Activated CD4-positive, alpha-beta T cell treated with anti-CD3 and anti-CD28 coated beads, Interleukin-2, amount 50 U/mL, for 4 hours (primary cell): ENCODE measurements around the gene IGFLR1.
A peak's percentile ranks its signal among the peaks of the same experiment; 100 is the strongest.

Source experiments
- DNase-seq, 2 experiments: peaks; one replicate each; pipeline ENCODE4 v3.0.0-alpha.2; 2020

The IGFLR1 gene, protein sequence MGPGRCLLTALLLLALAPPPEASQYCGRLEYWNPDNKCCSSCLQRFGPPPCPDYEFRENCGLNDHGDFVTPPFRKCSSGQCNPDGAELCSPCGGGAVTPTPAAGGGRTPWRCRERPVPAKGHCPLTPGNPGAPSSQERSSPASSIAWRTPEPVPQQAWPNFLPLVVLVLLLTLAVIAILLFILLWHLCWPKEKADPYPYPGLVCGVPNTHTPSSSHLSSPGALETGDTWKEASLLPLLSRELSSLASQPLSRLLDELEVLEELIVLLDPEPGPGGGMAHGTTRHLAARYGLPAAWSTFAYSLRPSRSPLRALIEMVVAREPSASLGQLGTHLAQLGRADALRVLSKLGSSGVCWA

DNA sequence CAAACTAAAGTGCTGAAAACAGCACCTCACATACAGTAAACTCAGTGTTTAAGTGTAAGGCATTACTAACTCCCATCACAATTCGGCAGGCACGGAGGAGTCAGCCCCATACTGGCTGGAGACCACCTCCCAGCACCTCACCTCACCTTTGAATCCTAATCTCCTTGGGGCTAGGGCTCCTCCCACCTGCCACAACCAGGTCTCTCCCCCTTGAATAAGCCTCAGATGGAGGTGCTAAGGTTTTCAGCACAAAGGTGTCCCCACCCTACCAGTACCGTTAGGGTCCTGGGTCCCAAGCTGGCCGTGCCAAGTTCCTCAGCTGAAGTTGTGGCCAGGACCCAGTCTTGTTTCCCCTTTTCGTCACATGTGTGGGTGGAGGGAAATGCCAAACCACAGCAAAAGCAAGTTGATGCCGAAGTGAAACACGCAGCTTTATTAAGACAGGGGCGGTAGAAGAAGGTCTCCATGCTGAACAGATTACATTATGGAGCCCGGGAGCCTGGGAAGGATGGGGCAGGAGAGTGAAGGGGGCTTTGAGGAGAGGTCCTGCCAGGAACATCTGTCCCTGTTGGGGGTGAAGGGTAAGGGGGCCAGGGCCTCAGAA, at the start of gene IGFLR1:
TSS of gene IGFLR1 (minus strand) at position 332 of the 604 bp plus-strand sequence. CDS start 1,272 bp downstream, outside the sequence.
- DNase-seq, result peak; percentile 54 to 68

DNA sequence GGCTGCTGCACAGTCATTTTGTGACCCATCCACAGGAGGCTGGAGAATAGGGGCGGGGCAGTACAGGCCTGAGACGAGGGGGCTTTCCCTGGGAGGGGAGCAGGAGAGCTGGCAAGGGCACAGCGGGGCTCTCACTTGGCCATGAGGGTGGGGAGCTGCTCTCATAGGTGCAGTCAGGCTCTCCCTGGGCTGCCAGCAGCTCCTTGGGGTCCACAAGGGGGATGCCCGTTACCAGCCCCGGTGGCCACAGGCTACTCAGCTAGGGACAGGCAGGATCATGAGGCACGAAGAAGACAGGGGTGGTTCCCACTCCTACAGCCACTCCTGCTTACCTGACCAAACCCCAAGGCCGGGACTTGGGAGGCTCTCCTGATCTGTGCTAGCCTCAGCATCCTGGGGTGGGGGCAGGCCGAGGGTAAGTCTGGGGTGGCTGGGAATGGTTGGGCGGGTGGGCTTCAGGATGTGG, 49.6 kb upstream of the IGFLR1 start:
- DNase-seq, result no peak

GRCh38 chr19:35790981-35791813, 48.9 kb upstream of the IGFLR1 start:
- no peak for DNase-seq

DNA sequence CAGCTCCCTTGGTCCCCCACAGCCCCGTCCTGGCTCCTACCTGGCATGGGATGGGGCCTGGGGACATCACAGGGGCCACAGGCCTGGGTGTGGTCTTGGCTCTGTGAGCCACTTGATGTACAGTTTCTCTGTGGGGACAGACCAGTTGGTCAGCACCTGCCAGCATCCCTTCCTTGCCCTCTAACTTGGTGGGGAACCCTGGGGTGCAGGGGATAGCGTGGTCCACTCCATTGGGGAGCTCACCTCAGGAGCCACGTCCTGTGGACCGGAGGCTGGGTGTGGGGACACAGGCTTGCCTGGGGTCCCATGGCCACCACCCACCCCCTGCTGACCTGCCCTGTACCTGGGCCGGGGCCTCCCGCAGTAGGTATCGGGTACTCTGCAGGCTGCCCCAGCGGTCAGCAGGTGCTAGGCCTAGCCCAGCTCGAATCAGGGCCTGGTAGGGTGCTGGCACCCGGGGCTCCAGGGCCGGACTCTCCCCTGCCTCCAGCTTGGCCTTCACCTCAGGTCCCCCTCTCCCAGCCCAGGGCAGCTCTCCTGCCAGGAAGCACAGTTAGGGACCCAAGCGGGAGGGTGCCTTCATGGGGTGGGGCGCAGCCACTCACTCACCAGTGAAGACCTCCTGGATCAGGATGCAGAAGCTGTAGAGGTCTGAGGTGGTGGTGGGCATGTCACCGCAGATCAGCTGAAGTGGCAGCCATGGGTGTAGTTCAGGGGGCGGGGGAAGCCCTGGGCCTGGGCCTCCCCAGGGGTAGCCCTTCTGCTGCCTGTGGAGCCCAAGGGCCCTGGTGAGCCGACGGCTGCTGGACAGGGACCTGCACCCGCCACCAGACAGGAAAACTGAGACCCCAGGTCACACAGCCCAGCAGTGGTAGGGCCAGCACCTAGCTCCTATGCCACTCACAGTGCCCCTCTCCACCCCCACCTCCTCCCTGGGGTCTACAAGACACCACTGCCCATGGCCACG, 48.0 kb upstream of the IGFLR1 start:
- DNase-seq, result no peak

- DNase-seq, result no peak
Observed at GRCh38 chr19:35789195-35789977, 47.1 kb upstream of the IGFLR1 start.

- no peak for DNase-seq
Observed at GRCh38 chr19:35788205-35788960, 46.1 kb upstream of the IGFLR1 start.

- no peak for DNase-seq
Observed at GRCh38 chr19:35787227-35787799, 45.1 kb upstream of the IGFLR1 start.

DNA sequence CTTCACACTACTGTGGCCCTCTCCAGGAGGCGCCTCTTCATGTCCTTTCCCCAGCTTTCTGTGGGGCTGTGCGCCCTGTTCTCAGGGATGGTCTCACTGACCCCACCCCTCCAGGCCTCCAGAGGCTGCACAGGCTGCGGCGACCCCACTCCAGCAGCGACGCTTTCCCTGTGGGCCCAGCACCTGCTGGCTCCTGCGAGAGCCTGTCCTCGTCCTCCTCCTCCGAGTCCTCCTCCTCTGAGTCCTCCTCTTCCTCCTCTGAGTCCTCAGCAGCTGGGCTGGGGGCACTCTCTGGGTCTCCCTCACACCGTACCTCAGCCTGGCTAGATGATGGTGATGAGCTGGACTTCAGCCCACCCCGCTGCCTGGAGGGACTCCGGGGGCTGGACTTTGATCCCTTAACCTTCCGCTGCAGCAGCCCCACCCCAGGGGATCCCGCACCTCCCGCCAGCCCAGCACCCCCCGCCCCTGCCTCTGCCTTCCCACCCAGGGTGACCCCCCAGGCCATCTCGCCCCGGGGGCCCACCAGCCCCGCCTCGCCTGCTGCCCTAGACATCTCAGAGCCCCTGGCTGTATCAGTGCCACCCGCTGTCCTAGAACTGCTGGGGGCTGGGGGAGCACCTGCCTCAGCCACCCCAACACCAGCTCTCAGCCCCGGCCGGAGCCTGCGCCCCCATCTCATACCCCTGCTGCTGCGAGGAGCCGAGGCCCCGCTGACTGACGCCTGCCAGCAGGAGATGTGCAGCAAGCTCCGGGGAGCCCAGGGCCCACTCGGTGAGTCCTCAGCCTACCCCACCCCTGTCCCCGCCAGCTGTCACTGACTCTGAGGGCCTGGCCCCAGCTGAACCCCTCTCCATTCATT, 44.3 kb upstream of the IGFLR1 start:
- DNase-seq, result no peak

GRCh38 chr19:35785339-35785627, 43.0 kb upstream of the IGFLR1 start:
- DNase-seq, result no peak

DNA sequence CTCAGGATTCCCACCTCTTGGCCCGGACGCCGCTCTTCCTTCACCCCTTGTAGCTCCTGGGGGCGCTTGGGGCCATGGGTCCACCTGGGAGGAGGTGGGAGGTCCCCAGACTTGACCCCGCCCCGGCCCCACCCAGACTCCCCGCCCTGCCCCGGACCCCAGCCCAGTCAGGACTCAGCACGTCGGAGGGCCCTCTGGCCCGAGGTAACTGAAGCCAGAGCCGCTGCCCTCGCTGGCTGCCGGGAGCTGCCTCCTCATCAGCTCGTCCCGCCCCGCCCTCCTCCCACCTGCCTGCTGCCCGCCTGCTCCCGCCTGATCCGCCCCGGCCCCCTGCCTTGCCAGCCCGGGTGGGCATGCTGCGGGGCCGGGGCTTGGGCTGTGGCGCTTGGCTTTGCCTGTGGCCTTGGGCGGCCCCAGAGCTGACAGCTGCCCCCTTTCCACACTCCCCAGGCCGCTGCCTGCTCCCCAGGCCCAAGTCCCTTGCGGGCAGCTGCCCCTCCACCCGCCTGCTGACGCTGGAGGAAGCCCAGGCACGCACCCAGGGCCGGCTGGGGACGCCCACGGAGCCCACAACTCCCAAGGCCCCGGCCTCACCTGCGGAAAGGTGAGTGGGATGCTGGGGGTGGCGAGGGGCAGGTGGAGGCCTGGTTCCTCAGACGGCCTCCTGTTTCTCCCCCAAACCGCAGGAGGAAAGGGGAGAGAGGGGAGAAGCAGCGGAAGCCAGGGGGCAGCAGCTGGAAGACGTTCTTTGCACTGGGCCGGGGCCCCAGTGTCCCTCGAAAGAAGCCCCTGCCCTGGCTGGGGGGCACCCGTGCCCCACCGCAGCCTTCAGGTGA, 42.5 kb upstream of the IGFLR1 start:
- no peak for DNase-seq

DNA sequence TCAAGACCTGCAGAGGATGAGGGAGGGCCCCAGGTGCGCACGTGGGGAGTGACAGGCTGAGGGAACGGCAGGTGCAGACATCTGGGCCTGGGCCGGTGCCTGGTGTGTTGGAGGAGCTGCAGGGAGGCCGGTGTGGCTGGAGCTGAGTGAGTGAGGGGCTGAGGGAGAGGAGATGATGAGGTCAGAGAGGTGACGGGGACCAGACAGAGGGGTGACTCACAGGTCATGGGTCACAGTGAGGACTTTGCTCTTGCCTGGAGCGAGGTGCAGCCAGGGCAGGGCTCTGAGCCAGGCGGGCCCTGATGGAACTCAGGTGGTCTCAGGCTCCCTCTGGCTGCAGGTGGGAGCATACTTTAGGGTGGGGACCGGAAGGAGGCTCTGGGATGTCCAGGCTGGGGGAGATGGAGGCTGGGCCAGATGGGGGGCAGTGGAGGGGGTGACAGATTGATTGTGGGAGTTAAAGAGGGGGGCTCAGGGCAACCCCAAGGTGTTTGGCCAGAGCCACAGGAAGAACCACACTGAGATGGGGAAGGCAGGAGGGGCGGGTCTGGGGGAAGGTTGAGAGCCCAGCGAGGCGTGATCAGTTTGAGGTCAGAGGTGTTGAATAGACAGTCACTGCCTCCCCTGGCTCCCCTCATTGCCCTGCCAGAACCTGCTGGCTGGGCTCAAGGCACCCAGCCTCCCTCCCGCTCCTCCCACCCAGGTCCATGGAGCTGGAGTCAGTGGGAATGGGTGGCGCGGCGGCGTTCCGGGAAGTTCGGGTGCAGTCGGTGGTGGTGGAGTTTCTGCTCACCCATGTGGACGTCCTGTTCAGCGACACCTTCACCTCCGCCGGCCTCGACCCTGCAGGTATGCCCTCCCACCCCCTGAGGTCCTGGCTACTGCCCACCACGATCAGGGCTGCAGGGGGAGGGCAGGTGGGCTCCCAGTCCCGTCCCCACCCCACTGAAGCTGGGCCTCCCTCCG, 41.5 kb upstream of the IGFLR1 start:
- DNase-seq, result no peak

- DNase-seq, result no peak
Observed at GRCh38 chr19:35782589-35782988, 40.3 kb upstream of the IGFLR1 start.

GRCh38 chr19:35781650-35782049, 39.4 kb upstream of the IGFLR1 start:
- no peak for DNase-seq

DNA sequence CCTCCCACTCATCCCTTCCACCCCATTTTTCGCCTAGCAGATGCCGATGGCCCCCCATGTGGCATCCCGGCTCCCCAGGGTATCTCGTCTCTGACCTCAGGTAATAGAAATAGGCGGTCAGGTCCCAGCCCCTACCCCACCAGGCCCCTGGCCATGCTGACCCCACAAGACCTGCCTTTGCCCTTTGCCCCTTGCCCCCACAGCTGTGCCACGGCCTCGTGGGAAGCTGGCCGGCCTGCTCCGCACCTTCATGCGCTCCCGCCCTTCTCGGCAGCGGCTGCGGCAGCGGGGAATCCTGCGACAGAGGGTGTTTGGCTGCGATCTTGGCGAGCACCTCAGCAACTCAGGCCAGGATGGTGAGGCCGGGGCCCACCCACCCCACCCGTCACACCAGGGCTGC, 38.5 kb upstream of the IGFLR1 start:
- DNase-seq, result no peak

DNA sequence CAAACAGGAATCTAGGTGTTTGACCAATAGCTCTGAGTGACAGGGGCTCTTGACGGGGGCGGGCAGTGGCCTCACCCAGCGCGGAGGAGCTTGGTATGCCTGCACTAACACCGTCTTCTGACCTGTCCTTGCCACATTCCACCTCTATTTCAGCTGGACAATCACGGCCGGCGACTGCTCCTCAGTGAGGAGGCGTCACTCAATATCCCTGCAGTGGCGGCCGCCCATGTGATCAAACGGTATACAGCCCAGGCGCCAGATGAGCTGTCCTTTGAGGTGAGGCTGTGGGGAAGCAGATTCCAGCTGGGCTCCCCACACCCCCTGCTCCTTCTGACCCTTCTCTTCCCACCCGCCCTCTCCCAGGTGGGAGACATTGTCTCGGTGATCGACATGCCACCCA, 37.8 kb upstream of the IGFLR1 start:
- DNase-seq, result no peak

DNA sequence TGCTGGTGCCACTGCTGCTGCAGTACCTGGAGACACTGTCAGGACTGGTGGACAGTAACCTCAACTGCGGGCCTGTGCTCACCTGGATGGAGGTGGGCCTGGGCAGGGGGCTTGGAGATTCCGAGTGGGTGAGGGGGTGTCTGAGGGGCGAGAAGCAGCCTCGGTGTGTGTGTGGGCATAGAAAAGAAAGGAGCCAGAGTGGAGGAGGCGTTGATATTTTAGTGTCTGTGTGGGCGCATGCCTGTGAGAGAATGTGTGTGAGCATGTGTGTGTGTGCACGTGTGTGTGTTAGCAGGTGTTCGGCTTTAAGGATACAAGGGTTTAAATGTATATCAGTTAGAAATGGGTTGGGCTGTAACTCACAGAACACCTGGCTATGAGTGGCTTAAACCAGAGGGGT, 36.8 kb upstream of the IGFLR1 start:
- no peak for DNase-seq

DNA sequence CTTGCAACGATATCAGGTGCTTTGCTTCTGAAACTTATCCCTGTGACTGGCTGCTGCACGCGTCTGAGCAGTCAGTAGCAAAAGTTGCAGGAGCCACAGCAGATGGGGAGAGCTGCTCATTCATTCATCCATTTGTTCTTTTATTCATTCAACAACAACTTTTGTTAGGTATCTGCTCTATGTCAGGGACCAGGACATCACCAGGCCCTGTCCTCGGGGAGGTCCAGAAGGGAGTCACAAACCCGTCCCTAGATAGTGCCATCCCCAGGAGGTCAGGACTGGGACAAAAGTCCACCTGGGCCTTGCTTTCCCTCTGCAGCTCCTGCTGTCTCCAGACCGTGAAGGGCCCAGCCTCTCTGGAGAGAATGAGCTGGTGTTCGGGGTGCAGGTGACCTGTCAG, 35.7 kb upstream of the IGFLR1 start:
- no peak for DNase-seq
